Neural cell (in vitro differentiated cells): Measurements from ENCODE around the gene OSBPL8. TPM values are rescaled to one million over a fixed set of nuclear protein-coding genes. Genes with fewer than 3 reads are reported as not detected.

ENCODE experiments used
- H2AFZ ChIP-seq: fragments of 200-600, 300-800 bp; sonication (generic), shearing (Covaris generic); 2 replicates; pipeline ENCODE4 v1.6.0; 2014; ENCODE audit warnings: low read depth, mild to moderate bottlenecking, antibody characterized with exemption, low read length, moderate library complexity
- H3F3A ChIP-seq: fragments of 200-600 bp; shearing (Covaris generic); 2 replicates; pipeline ENCODE4 v1.6.1; 2016; ENCODE audit warnings: mild to moderate bottlenecking, moderate library complexity, mixed read lengths, antibody characterized with exemption, low read length; ENCODE audit not compliant: insufficient read depth, poor library complexity, severe bottlenecking
- H3K27ac ChIP-seq: fragments of 200-600, 300-800 bp; sonication (generic), shearing (Covaris generic); 2 replicates; pipeline ENCODE4 v1.5.1; 2014; ENCODE audit warnings: mild to moderate bottlenecking, low read length, moderate library complexity
- H3K27me3 ChIP-seq: fragments of 300-800, 200-600 bp; sonication (generic), shearing (Covaris generic); 2 replicates; pipeline ENCODE4 v1.6.0; 2014; ENCODE audit warnings: mild to moderate bottlenecking, low read depth, low read length, moderate library complexity; ENCODE audit not compliant: insufficient read depth
- H3K36me3 ChIP-seq: fragments of 300-800, 200-600 bp; sonication (generic), shearing (Covaris generic); 2 replicates; pipeline ENCODE4 v1.5.1; 2014; ENCODE audit warnings: mild to moderate bottlenecking, antibody characterized with exemption, low read length, moderate library complexity; ENCODE audit not compliant: insufficient read depth
- H3K4me2 ChIP-seq: fragments of 300-800, 200-600 bp; sonication (generic), shearing (Covaris generic); 2 replicates; pipeline ENCODE4 v1.6.0; 2014; ENCODE audit warnings: mild to moderate bottlenecking, low read length
- H3K4me3 ChIP-seq: fragments of 300-800, 200-600 bp; sonication (generic), shearing (Covaris generic); 2 replicates; pipeline ENCODE4 v1.5.1; 2014; ENCODE audit warnings: mild to moderate bottlenecking, low read length, moderate library complexity
- H3K79me2 ChIP-seq: fragments of 200-600 bp; shearing (Covaris generic); replicated peaks from 2 replicates; pipeline ENCODE4 v1.6.0; 2014; ENCODE audit warnings: mild to moderate bottlenecking, low read length, moderate library complexity; ENCODE audit not compliant: insufficient read depth
- H3K9ac ChIP-seq: fragments of 300-800, 200-600 bp; sonication (generic), shearing (Covaris generic); 2 replicates; pipeline ENCODE4 v1.6.1; 2016; ENCODE audit warnings: mild to moderate bottlenecking, low read length, mixed read lengths
- H3K9me2 ChIP-seq: fragments of 200-600 bp; shearing (Covaris generic); 2 replicates; pipeline ENCODE4 v1.6.1; 2016; ENCODE audit warnings: mild to moderate bottlenecking, low read length, mixed read lengths; ENCODE audit not compliant: insufficient read depth
- H3K9me3 ChIP-seq: fragments of 200-600, 300-800 bp; sonication (generic), shearing (Covaris generic); 2 replicates; pipeline ENCODE4 v1.6.1; 2016; ENCODE audit warnings: mild to moderate bottlenecking, mixed run types, low read length, moderate library complexity, mixed read lengths
- H4K20me1 ChIP-seq: fragments of 200-600 bp; shearing (Covaris generic); 2 replicates; pipeline ENCODE4 v1.6.1; 2016; ENCODE audit warnings: mild to moderate bottlenecking, mixed run types; ENCODE audit not compliant: insufficient read depth
- EP300 ChIP-seq: fragments of 450-650 bp; conservative IDR thresholded peaks from 2 replicates; pipeline ENCODE4 v1.6.1; 2014; ENCODE audit warnings: antibody characterized with exemption, mild to moderate bottlenecking, moderate library complexity; ENCODE audit not compliant: poor library complexity, severe bottlenecking
- EZH2 ChIP-seq: fragments of 200-600, 300-800 bp; shearing (Covaris generic), sonication (generic); IDR thresholded peaks from 2 replicates; pipeline ENCODE4 v1.6.1; 2014; ENCODE audit warnings: antibody characterized with exemption, low read length, borderline replicate concordance, mild to moderate bottlenecking; ENCODE audit not compliant: insufficient read depth, poor library complexity, severe bottlenecking
- MXI1 ChIP-seq: fragments of 450-650 bp; conservative IDR thresholded peaks from 2 replicates; pipeline ENCODE4 v1.6.1; 2014; ENCODE audit warnings: antibody characterized with exemption, mild to moderate bottlenecking; ENCODE audit not compliant: poor library complexity, severe bottlenecking
- POLR2AphosphoS5 ChIP-seq: IDR thresholded peaks from 2 replicates; pipeline ENCODE4 v1.6.1; 2012
- RAD21 ChIP-seq: fragments of 450-650 bp; conservative IDR thresholded peaks from 2 replicates; pipeline ENCODE4 v1.6.1; 2014; ENCODE audit warnings: antibody characterized with exemption, mild to moderate bottlenecking, moderate library complexity
- REST ChIP-seq: IDR thresholded peaks from 2 replicates; pipeline ENCODE4 v1.6.1; 2012; ENCODE audit warnings: borderline replicate concordance
- SMC3 ChIP-seq: fragments of 450-650 bp; conservative IDR thresholded peaks from 2 replicates; pipeline ENCODE4 v1.6.1; 2014; ENCODE audit warnings: antibody characterized with exemption, mild to moderate bottlenecking, moderate library complexity; ENCODE audit not compliant: poor library complexity
- TAF1 ChIP-seq: IDR thresholded peaks from 2 replicates; pipeline ENCODE4 v1.6.1; 2012; ENCODE audit warnings: low read depth
- polyA plus RNA-seq: library from polyadenylated mRNA; depleted of rRNA; stranded (reverse); fragments of >200 nt; gene quantifications from 2 replicates; pipeline ENCODE4 v1.2.3, GENCODE V29; 2014
- TF ChIP-seq, protein P1 (sequence below): fragments of 450-650 bp; IDR thresholded peaks from 2 replicates; pipeline ENCODE4 v1.5.1; 2014; ENCODE audit warnings: antibody characterized with exemption, mild to moderate bottlenecking, moderate library complexity; ENCODE audit not compliant: poor library complexity, severe bottlenecking

OSBPL8 gene
- polyA plus RNA-seq, 1 donor from 2014 or later, result 126 TPM

DNA sequence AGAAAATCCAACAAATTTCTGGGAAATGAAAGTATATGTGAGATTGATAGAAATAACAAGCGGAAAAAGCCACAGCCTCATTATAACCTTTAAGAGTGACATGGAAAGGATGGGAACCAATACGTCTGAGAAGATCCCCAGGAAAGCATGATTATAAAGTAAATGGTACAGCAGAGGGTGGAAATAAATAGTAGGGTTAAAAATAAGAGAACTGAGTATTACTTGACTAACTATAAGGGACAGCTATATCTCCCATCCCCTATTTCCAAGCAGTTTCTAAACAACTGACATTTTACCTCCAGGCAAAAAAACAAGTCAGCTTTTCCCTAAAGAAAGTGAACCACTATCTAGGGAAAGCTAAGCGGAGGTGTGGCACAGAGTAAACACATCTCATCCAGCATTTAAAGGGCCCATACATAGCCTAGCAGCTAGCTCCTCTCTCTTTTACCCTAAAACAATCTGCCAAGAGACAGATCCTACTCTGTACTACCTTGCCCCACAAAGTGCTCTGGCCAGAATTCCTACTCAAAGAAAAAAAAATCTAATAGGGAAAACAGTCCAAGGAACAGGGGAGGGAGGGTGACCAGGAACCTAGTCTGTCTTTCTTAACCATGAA lies 11.2 kb downstream of the OSBPL8 start:
- Histone ChIP-seq H3K27ac (no peak overlapping the region), H3K36me3 (no peaks in the 10 kb centered on the region), H3F3A (no peaks in the 10 kb centered on the region), H3K4me2 (no peak overlapping the region), H3K4me3 (no peak overlapping the region), H3K9me2 (no peaks in the 10 kb centered on the region), H4K20me1 (no peaks in the 10 kb centered on the region), H3K79me2 (peaks cover 74% of the 10 kb centered on the region), H3K27me3 (no peaks in the 10 kb centered on the region), H2AFZ (no peak overlapping the region), H3K9ac (no peak overlapping the region), H3K9me3 (no peaks in the 10 kb centered on the region)
- TF ChIP-seq TAF1, result no peak
- TF ChIP-seq REST, result no peak
- TF ChIP-seq POLR2AphosphoS5, result no peak
- no peak for TF ChIP-seq EZH2
- TF ChIP-seq RAD21, result no peak
- no peak for TF ChIP-seq EP300
- no peak for TF ChIP-seq SMC3
- TF ChIP-seq MXI1, result no peak
- TF ChIP-seq, protein P1, sequence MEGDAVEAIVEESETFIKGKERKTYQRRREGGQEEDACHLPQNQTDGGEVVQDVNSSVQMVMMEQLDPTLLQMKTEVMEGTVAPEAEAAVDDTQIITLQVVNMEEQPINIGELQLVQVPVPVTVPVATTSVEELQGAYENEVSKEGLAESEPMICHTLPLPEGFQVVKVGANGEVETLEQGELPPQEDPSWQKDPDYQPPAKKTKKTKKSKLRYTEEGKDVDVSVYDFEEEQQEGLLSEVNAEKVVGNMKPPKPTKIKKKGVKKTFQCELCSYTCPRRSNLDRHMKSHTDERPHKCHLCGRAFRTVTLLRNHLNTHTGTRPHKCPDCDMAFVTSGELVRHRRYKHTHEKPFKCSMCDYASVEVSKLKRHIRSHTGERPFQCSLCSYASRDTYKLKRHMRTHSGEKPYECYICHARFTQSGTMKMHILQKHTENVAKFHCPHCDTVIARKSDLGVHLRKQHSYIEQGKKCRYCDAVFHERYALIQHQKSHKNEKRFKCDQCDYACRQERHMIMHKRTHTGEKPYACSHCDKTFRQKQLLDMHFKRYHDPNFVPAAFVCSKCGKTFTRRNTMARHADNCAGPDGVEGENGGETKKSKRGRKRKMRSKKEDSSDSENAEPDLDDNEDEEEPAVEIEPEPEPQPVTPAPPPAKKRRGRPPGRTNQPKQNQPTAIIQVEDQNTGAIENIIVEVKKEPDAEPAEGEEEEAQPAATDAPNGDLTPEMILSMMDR, result no peak

- no peaks in the 10 kb centered on the region for H4K20me1 ChIP-seq
- H3K4me2 ChIP-seq, result no peak overlapping the region
- H3F3A ChIP-seq, result no peaks in the 10 kb centered on the region
- no peak overlapping the region for H3K9ac ChIP-seq
- no peak overlapping the region for H3K4me3 ChIP-seq
- H3K9me2 ChIP-seq, result no peaks in the 10 kb centered on the region
- H3K27me3 ChIP-seq, result no peaks in the 10 kb centered on the region
- no peaks in the 10 kb centered on the region for H3K36me3 ChIP-seq
- no peak overlapping the region for H2AFZ ChIP-seq
- TF ChIP-seq POLR2AphosphoS5, result no peak
- TF ChIP-seq TAF1, result no peak
- TF ChIP-seq MXI1, result no peak
- TF ChIP-seq, protein P1, result no peak
- TF ChIP-seq EP300, result no peak
- TF ChIP-seq RAD21, result no peak
- no peak for TF ChIP-seq REST
- no peaks in the 10 kb centered on the region for H3K9me3 ChIP-seq
- H3K27ac ChIP-seq, result no peak overlapping the region
- H3K79me2 ChIP-seq, result peaks cover 73% of the 10 kb centered on the region
Observed at GRCh38 chr12:76547526-76547925, 12.0 kb downstream of the OSBPL8 start.
